Left cardiac atrium (tissue), 4 donors: Measurements from ENCODE around the gene ZNF35. TPM values are rescaled to one million over a fixed set of nuclear protein-coding genes. Genes with fewer than 3 reads are reported as not detected.
"Not testable (repeated sequence)": the region's sequence is repeated elsewhere in the genome, so short reads cannot be mapped to it uniquely, and the experiment has no call there.

Experiments used
- ATAC-seq, 2 donors: fragments of 200-7000 bp; cut with Tn5 transposase; one replicate each; pipeline ENCODE4 v1.9.1; 2020; ENCODE audit warnings: mild to moderate bottlenecking in 2 of 2, moderate library complexity in 2 of 2
- DNase-seq: peaks from one replicate; pipeline ENCODE4 v3.0.0-alpha.2; 2020
- intact Hi-C, 2 donors: fragments of 100-400 bp; cut with DNase I; formaldehyde crosslinking; loops; one replicate each; pipeline versions ENCODE4 v1.14.1 to v1.15.1; 2022 to 2023
- long read RNA-seq: library from polyadenylated mRNA; unstranded; transcript quantifications from one replicate; pipeline ENCODE4 v2.0.0, GENCODE V29; 2021
- total RNA-seq, 2 donors: library from RNA; stranded (reverse); fragmentation: NEBNext Ultra II Directional; extraction: Animal tissue kit (Norgen Biotek cat#: 25700); gene quantifications; one replicate each; pipeline ENCODE4 v1.2.1, GENCODE V29; 2021
- donor health status: DM: no; HTN: yes; CAD: no.
- donor health status: DM: no; HTN: yes; CAD: no; lungs with severe emphysema.
- donor health status: DM: yes; HTN: yes; CAD: no.
- donor health status: Dilated cardiomyopathy.

The ZNF35 gene
- total RNA-seq: 10 to 100 TPM in 1 of 2 donors, 1 to 10 TPM in 1; 4.9 to 13.5 TPM
- long read RNA-seq, transcript ZNF35-201 (3 exons, 2,503 nt): major isoform, 5 of 7 reads
- long read RNA-seq, partial matches to known transcripts: 0 of 7 reads
- long read RNA-seq, other reads (novel, unspliced or antisense): 0 of 7 reads

- ATAC-seq: peak; percentile 97 to 98
- intact Hi-C loops: loop anchor here in 1 of 2 donors (10.0 kb wide), 1 partner anchor 324 kb away; no protein-coding TSS in a partner anchor
- DNase-seq: peak; percentile 88
Measured at GRCh38 chr3:44648564-44649229, at the start of gene ZNF35. TSS of gene ZNF35 (plus strand) at chr3:44648732. CDS start at chr3:44651068, 2,336 bp downstream.

- ATAC-seq (no peak), DNase-seq (no peak)
- intact Hi-C loops: no loop called here
Measured at GRCh38 chr3:44601749-44602148, 46.8 kb upstream of the ZNF35 start.

GRCh38 chr3:44612678-44613077, 35.9 kb upstream of the ZNF35 start:
- no peak for DNase-seq
- intact Hi-C loops: no loop called here
- ATAC-seq: no peak

- intact Hi-C loops: no loop called here
- DNase-seq: peak; percentile 91
- peak; percentile 99 for ATAC-seq
Measured at GRCh38 chr3:44624749-44625480, 23.6 kb upstream of the ZNF35 start, which contains the start of gene ZNF197. TSS of gene ZNF197 (plus strand) at chr3:44625036. CDS start at chr3:44629155, 4,119 bp downstream.

GRCh38 chr3:44628716-44629115, 19.8 kb upstream of the ZNF35 start:
- intact Hi-C loops: no loop called here
- ATAC-seq (no peak), DNase-seq (no peak)

GRCh38 chr3:44632193-44632592, 16.3 kb upstream of the ZNF35 start:
- intact Hi-C loops: no loop called here
- ATAC-seq: peak in 1 of 2 donors; percentile 91
- DNase-seq: no peak

- DNase-seq (no peak), ATAC-seq (no peak)
- intact Hi-C loops: loop anchor here in 1 of 2 donors (10.0 kb wide), 1 partner anchor 318 kb away; no protein-coding TSS in a partner anchor
Measured at GRCh38 chr3:44642337-44642736, 6.2 kb upstream of the ZNF35 start.

GRCh38 chr3:44643024-44643423, 5.5 kb upstream of the ZNF35 start:
- no peak for ATAC-seq
- intact Hi-C loops: loop anchor here in 1 of 2 donors (10.0 kb wide), 1 partner anchor 318 kb away; no protein-coding TSS in a partner anchor

GRCh38 chr3:44647771-44648170, 761 bp upstream of the ZNF35 start:
- ATAC-seq (no peak), DNase-seq (no peak)
- intact Hi-C loops: loop anchor here in 1 of 2 donors (10.0 kb wide), 1 partner anchor 323 kb away; no protein-coding TSS in a partner anchor

More at GRCh38 chr3:44643024-44643423, 5.5 kb upstream of the ZNF35 start:
- no peak for DNase-seq

- intact Hi-C loops: loop anchor here in 1 of 2 donors (10.0 kb wide), 1 partner anchor 325 kb away; no protein-coding TSS in a partner anchor
Measured at GRCh38 chr3:44649709-44650108, 1.2 kb downstream of the ZNF35 start.

GRCh38 chr3:44654039-44654438, 5.5 kb downstream of the ZNF35 start:
- intact Hi-C loops: no loop called here
- ATAC-seq (no peak), DNase-seq (no peak)

More at GRCh38 chr3:44649709-44650108, 1.2 kb downstream of the ZNF35 start:
- DNase-seq (no peak), ATAC-seq (no peak)

GRCh38 chr3:44659015-44659414, 10.5 kb downstream of the ZNF35 start:
- DNase-seq (no peak), ATAC-seq (no peak)
- intact Hi-C loops: no loop called here

GRCh38 chr3:44659434-44659833, 10.9 kb downstream of the ZNF35 start:
- DNase-seq (no peak), ATAC-seq (no peak)
- intact Hi-C loops: no loop called here

- no peak for ATAC-seq
- intact Hi-C loops: no loop called here
- no peak for DNase-seq
Measured at GRCh38 chr3:44661189-44661588, 12.7 kb downstream of the ZNF35 start.

- DNase-seq (no peak), ATAC-seq (no peak)
- intact Hi-C loops: no loop called here
Measured at GRCh38 chr3:44665173-44665572, 16.6 kb downstream of the ZNF35 start.

- intact Hi-C loops: no loop called here
- no peak for DNase-seq
- ATAC-seq: no peak
Measured at GRCh38 chr3:44666346-44666745, 17.8 kb downstream of the ZNF35 start.

- ATAC-seq: no peak
- intact Hi-C loops: no loop called here
- DNase-seq: no peak
Measured at GRCh38 chr3:44669760-44670159, 21.2 kb downstream of the ZNF35 start.

GRCh38 chr3:44673466-44673865, 24.9 kb downstream of the ZNF35 start:
- intact Hi-C loops, DNase-seq, ATAC-seq: not testable (repeated sequence)

GRCh38 chr3:44674211-44674610, 25.7 kb downstream of the ZNF35 start:
- intact Hi-C loops: no loop called here
- no peak for ATAC-seq
- no peak for DNase-seq
